ENCODE results near the gene HJV. TPM values are rescaled to one million over a fixed set of nuclear protein-coding genes. Genes with fewer than 3 reads are reported as not detected.
A peak's percentile ranks its signal among the peaks of the same experiment; 100 is the strongest.

The HJV gene
- total and polyA plus RNA-seq, 2 of the 4 experiments (the other 2 are of a cell fraction) = not detected

DNA sequence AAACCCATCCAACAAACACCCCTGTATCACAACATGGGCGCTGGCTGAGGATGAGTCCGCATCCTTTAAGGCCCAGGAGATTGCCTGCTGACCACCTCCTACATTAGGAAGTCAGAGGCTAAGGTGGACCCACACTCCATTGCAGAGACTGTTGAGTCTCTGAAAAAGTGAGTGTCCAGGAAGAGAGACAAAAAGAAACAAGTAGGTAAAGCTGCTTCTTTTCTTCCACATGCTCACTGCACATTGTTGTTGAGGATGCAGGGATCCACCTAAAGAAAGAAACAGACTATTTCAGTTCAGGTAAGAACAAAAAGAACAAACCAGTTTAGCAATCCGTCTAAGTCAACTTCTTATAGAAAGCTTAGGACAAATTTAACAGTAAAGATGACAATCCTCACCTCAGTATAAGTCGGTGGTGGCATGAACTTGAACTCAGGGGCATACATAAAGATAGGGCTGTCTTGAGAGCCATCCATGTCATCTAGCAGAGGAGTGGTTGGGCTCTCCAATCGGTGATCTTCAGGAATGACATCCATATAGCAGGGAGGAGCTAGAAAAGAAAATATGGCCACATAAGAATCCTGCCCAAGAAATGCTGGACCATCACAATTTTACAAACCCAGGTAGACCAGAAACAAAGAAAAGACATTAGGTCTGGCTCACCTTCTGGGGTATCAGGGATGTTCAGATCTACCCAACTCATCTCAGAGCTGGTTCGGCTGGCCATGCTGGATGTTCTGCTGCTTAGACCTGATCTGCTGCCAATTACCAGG, 27.7 kb downstream of the HJV start:
- ChIA-PET CTCF (interaction anchor here (1.0 kb wide), 1 partner anchor 14 kb away, joined by 3 read pairs; no protein-coding TSS in a partner anchor), POLR2A (ENCODE audit: unreplicated experiment) (interaction anchor here (1.8 kb wide), 1 partner anchor 15 kb away, joined by 6 read pairs; no protein-coding TSS in a partner anchor)
- Histone ChIP-seq H3K4me1 (ENCODE audit: control insufficient read depth, insufficient read depth, low read length) (peaks cover 8% of the 10 kb centered on the region), H2AK9ac (replicated peaks; ENCODE audit: low read depth, low read length, poor library complexity) (no peak overlapping the region), H3K4me3 (ENCODE audit: insufficient read depth, low read depth, low read length) (peak overlapping the region; percentile 87; the same call in 1 of the 2 replicates), H4K91ac (ENCODE audit: insufficient read depth, low read depth, low read length) (no peak overlapping the region), H3K56ac (ENCODE audit: extremely low read depth, insufficient read depth, low read length) (no peak overlapping the region), H3K14ac (replicated peaks; ENCODE audit: low read depth, low read length) (peak overlapping the region; percentile 47; the same call in 1 of the 2 replicates), H3K9me1 (ENCODE audit: insufficient read depth, low read length) (peaks cover 9% of the 10 kb centered on the region), H2BK5ac (ENCODE audit: low read depth, low read length, poor library complexity, severe bottlenecking) (no peak overlapping the region), H3K23ac (ENCODE audit: low read depth, low read length) (peak overlapping the region; percentile 76), H4K20me1 (ENCODE audit: insufficient read depth, low read length) (peaks cover 12% of the 10 kb centered on the region; the same call in 1 of the 2 replicates), H3K9me3 (ENCODE audit: control insufficient read depth, insufficient read depth, low read length) (no peaks in the 10 kb centered on the region), H3K27ac (ENCODE audit: insufficient read depth, low read length) (no peak overlapping the region), H3K36me3 (ENCODE audit: control insufficient read depth, insufficient read depth, low read length) (peaks cover 13% of the 10 kb centered on the region), H3K79me1 (ENCODE audit: low read depth in 1 of 2, low read length in 2 of 2) (peaks cover 22 to 35% of the 10 kb centered on the region in 2 experiments), H3K4ac (ENCODE audit: low read depth, low read length) (no peak overlapping the region), H2BK20ac (ENCODE audit: low read depth, low read length) (no peak overlapping the region), H4K5ac (ENCODE audit: low read depth, low read length) (no peak overlapping the region), H2BK15ac (ENCODE audit: low read depth, low read length) (no peak overlapping the region), H3K27me3 (ENCODE audit: control insufficient read depth, insufficient read depth, low read length) (no peaks in the 10 kb centered on the region), H2AK5ac (ENCODE audit: low read depth, low read length) (no peak overlapping the region), H3K9ac (ENCODE audit: low read depth, low read length) (peak overlapping the region; percentile 97; the same call in 1 of the 2 replicates), H2AFZ (replicated peaks; ENCODE audit: low read length, poor library complexity) (no peak overlapping the region), H3K18ac (ENCODE audit: low read depth, low read length) (no peak overlapping the region), H4K8ac (ENCODE audit: low read depth in 2 of 2, low read length in 2 of 2) (no peak overlapping the region), H2BK120ac (ENCODE audit: low read depth, low read length) (no peak overlapping the region), H3K4me2 (ENCODE audit: low read depth, low read length) (peak overlapping the region; percentile 92)
- intact Hi-C loops (cut with micrococcal nuclease) = no loop called here
- ATAC-seq (ENCODE audit: low read depth) = no peak
- dilution Hi-C loops (cut with HindIII; ENCODE audit: low sequenced_read_pairs, unreplicated experiment) = no loop called here
- TF ChIP-seq RFX5 (IDR thresholded peaks at IDR 0.05; ENCODE audit: low read depth, low read length) = no peak
- TF ChIP-seq, protein P1, sequence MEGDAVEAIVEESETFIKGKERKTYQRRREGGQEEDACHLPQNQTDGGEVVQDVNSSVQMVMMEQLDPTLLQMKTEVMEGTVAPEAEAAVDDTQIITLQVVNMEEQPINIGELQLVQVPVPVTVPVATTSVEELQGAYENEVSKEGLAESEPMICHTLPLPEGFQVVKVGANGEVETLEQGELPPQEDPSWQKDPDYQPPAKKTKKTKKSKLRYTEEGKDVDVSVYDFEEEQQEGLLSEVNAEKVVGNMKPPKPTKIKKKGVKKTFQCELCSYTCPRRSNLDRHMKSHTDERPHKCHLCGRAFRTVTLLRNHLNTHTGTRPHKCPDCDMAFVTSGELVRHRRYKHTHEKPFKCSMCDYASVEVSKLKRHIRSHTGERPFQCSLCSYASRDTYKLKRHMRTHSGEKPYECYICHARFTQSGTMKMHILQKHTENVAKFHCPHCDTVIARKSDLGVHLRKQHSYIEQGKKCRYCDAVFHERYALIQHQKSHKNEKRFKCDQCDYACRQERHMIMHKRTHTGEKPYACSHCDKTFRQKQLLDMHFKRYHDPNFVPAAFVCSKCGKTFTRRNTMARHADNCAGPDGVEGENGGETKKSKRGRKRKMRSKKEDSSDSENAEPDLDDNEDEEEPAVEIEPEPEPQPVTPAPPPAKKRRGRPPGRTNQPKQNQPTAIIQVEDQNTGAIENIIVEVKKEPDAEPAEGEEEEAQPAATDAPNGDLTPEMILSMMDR (conservative IDR thresholded peaks at IDR 0.05; ENCODE audit: low read depth, low read length) = no peak
- TF ChIP-seq RCOR1 (IDR thresholded peaks at IDR 0.05; ENCODE audit: insufficient replicate concordance, low read length) = no peak
- TF ChIP-seq, protein P2, sequence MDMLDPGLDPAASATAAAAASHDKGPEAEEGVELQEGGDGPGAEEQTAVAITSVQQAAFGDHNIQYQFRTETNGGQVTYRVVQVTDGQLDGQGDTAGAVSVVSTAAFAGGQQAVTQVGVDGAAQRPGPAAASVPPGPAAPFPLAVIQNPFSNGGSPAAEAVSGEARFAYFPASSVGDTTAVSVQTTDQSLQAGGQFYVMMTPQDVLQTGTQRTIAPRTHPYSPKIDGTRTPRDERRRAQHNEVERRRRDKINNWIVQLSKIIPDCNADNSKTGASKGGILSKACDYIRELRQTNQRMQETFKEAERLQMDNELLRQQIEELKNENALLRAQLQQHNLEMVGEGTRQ (IDR thresholded peaks at IDR 0.05; ENCODE audit: low read depth, low read length) = no peak
- no peak for TF ChIP-seq SMC3 (IDR thresholded peaks at IDR 0.05; ENCODE audit: low read depth, low read length)
- TF ChIP-seq POLR2A (IDR thresholded peaks at IDR 0.05; ENCODE audit: low read depth, low read length) = no peak
- TF ChIP-seq CEBPB (IDR thresholded peaks at IDR 0.05; ENCODE audit: low read depth, low read length) = no peak
- TF ChIP-seq MAZ (IDR thresholded peaks at IDR 0.05; ENCODE audit: borderline replicate concordance, low read depth, low read length) = no peak
- TF ChIP-seq RAD21 (IDR thresholded peaks at IDR 0.05; ENCODE audit: low read length) = no peak
- WGBS, 2 experiments (ENCODE audit: extremely low coverage in 2 of 2, insufficient read length in 1 of 2) = 60% methylated on average over 1 of the region's 6 CpGs; no CpG with 5 or more reads in 1 of the 2 experiments
- no TSS peak for BruUV-seq (replicated peaks)
- in situ Hi-C loops (cut with MboI; ENCODE audit: low sequenced_read_pairs) = no loop called here
- DNase-seq = no peak

Measured in IMR-90 (cell line).